ENCODE measurements around the gene CDC5L. TPM values are rescaled to one million over a fixed set of nuclear protein-coding genes. Genes with fewer than 3 reads are reported as not detected.
"Not testable (repeated sequence)": the region's sequence is repeated elsewhere in the genome, so short reads cannot be mapped to it uniquely, and the experiment has no call there.

CDC5L gene
- total and polyA plus RNA-seq, 8 donors, result 2.9 to 11.4 (median 7.5) TPM

- 46 to 49% methylated on average over 7 of the region's 7 CpGs for whole genome bisulfite sequencing, 2 donors
Observed at GRCh38 chr6:44339763-44340625, 47.5 kb upstream of the CDC5L start.

GRCh38 chr6:44341095-44341890, 46.2 kb upstream of the CDC5L start:
- H3K9me3 ChIP-seq, result no peaks in the 10 kb centered on the region
- no peak for TF ChIP-seq CTCF (IDR thresholded peaks at IDR 0.05)
- WGBS, 2 donors, result 50 to 61% methylated on average over 8 of the region's 8 CpGs
- DNase-seq (no peak), FAIRE-seq (no peak), ATAC-seq (no peak)
- intact Hi-C loops (cut with DNase I), result no loop called here
- H3K36me3 ChIP-seq, result no peaks in the 10 kb centered on the region
- H3K4me3 ChIP-seq, result no peak overlapping the region
- H3K4me1 ChIP-seq, result peaks cover 0 to 3% (median 0%) of the 10 kb centered on the region in 3 donors
- no peak overlapping the region for H3K27ac ChIP-seq
- H3K27me3 ChIP-seq, result no peaks in the 10 kb centered on the region

More at GRCh38 chr6:44339763-44340625, 47.5 kb upstream of the CDC5L start:
- no peaks in the 10 kb centered on the region for H3K27me3 ChIP-seq
- H3K9me3 ChIP-seq, result no peaks in the 10 kb centered on the region
- TF ChIP-seq CTCF (IDR thresholded peaks at IDR 0.05), result no peak
- no peaks in the 10 kb centered on the region for H3K36me3 ChIP-seq
- peaks cover 0 to 3% (median 0%) of the 10 kb centered on the region in 3 donors for H3K4me1 ChIP-seq
- peak overlapping the region in 1 of 4 donors; percentile 5 for H3K27ac ChIP-seq
- H3K4me3 ChIP-seq, result no peak overlapping the region
- FAIRE-seq, result no peak
- DNase-seq, result peak; percentile 40 to 83 (median 70)
- peak; percentile 67 to 86 (median 78) for ATAC-seq
- intact Hi-C loops (cut with DNase I), result loop anchor here in 1 of 3 donors (5.0 to 10.0 kb wide), 2 partner anchors 73 to 165 kb away; partner anchors contain the start of gene NFKBIE

GRCh38 chr6:44342052-44342451, 45.5 kb upstream of the CDC5L start:
- H3K9me3 ChIP-seq, result no peaks in the 10 kb centered on the region
- intact Hi-C loops (cut with DNase I), result no loop called here
- H3K4me1 ChIP-seq, result peaks cover 0 to 3% (median 0%) of the 10 kb centered on the region in 3 donors
- FAIRE-seq (no peak), DNase-seq (no peak), ATAC-seq (no peak)
- no peaks in the 10 kb centered on the region for H3K36me3 ChIP-seq
- no peak overlapping the region for H3K27ac ChIP-seq
- H3K27me3 ChIP-seq, result no peaks in the 10 kb centered on the region
- no peak for TF ChIP-seq CTCF (IDR thresholded peaks at IDR 0.05)
- 55 to 66% methylated on average over 6 of the region's 6 CpGs for WGBS, 2 donors
- no peak overlapping the region for H3K4me3 ChIP-seq

- FAIRE-seq (no peak), ATAC-seq (peak in 2 of 4 donors; percentile 12 to 22), DNase-seq (peak in 2 of 6 donors; percentile 47 to 69)
- intact Hi-C loops (cut with DNase I), result no loop called here
- no peaks in the 10 kb centered on the region for H3K27me3 ChIP-seq
- no peak within 1 kb of the TSS for H3K4me3 ChIP-seq
- no peaks in the 10 kb centered on the region for H3K9me3 ChIP-seq
- no peak within 1 kb of the TSS for H3K27ac ChIP-seq
- peaks cover 0 to 3% (median 0%) of the 10 kb centered on the region in 3 donors for H3K4me1 ChIP-seq
- TF ChIP-seq CTCF (IDR thresholded peaks at IDR 0.05), result no peak
- 5 to 7% methylated on average over 31 of the region's 31 CpGs for WGBS, 2 donors
- no peaks in the 10 kb centered on the region for H3K36me3 ChIP-seq
Observed at GRCh38 chr6:44342489-44342888, 45.0 kb upstream of the CDC5L start, which contains the start of gene SPATS1. Gene SPATS1 (plus strand): TSS chr6:44342650. CDS start chr6:44343096, 446 bp downstream.

- ATAC-seq; FAIRE-seq; H3K36me3 ChIP-seq; H3K27me3 ChIP-seq; H3K27ac ChIP-seq; H3K9me3 ChIP-seq; H3K4me1 ChIP-seq; H3K4me3 ChIP-seq; intact Hi-C loops (cut with DNase I); DNase-seq: not testable (repeated sequence)
- WGBS, 2 donors, result 59 to 65% methylated on average over 4 of the region's 4 CpGs
Observed at GRCh38 chr6:44346818-44347217, 40.7 kb upstream of the CDC5L start.
